Measurements from ENCODE around the gene KCNQ4. TPM values are rescaled to one million over a fixed set of nuclear protein-coding genes. Genes with fewer than 3 reads are reported as not detected.

KCNQ4 gene
- total RNA-seq, 5 donors from 2014 or later (not counting 1 experiment from before 2014, with no cell fraction given) = 0.10 to 0.35 (median 0.26) TPM

- H3K9me3 ChIP-seq = no peaks in the 10 kb centered on the region
- Mint-ChIP-seq H3K27ac (peak overlapping the region; percentile 73 to 86), H3K4me1 (peaks cover 5 to 15% (median 10%) of the 10 kb centered on the region in 3 donors), H3K4me3 (peak overlapping the region; percentile 77 to 83 (median 80)), H3K9me3 (no peaks in the 10 kb centered on the region), H3K27me3 (no peaks in the 10 kb centered on the region), H3K36me3 (no peaks in the 10 kb centered on the region)
- CTCF ChIA-PET = interaction anchor here in 1 of 2 donors (0.6 kb wide), 1 partner anchor 13 kb away, joined by 3 read pairs; no protein-coding TSS in a partner anchor
- peaks cover 0 to 25% of the 10 kb centered on the region in 2 experiments for H3K4me1 ChIP-seq (ENCODE audit: control insufficient read depth in 1 of 2, extremely low read depth in 1 of 2, insufficient read depth in 2 of 2, low read length in 2 of 2)
- peak overlapping the region; percentile 62 to 69 for H3K4me3 ChIP-seq (ENCODE audit: control insufficient read depth in 1 of 2, extremely low read depth in 1 of 2, low read length in 1 of 2)
- peak overlapping the region; percentile 44 for H3K27ac ChIP-seq (ENCODE audit: low read length)
- ATAC-seq (replicated peaks in 1 of 4) (peak in 2 of 4 experiments; percentile 60 to 66), DNase-seq (peak in 3 of 35 experiments; percentile 14 to 39 (median 20))
- POLR2A ChIA-PET = no interaction called here
- H3K36me3 ChIP-seq (ENCODE audit: control insufficient read depth in 2 of 2, extremely low read depth in 1 of 2, insufficient read depth in 1 of 2, low read length in 1 of 2) = no peaks in the 10 kb centered on the region
- WGBS (ENCODE audit: insufficient coverage) = 44% methylated on average over 19 of the region's 19 CpGs
- H3K27me3 ChIP-seq (replicated peaks in 1 of 2; ENCODE audit: control insufficient read depth in 2 of 2, extremely low read depth in 1 of 2, insufficient read depth in 2 of 2, low read length in 1 of 2) = peaks cover 0 to 4% of the 10 kb centered on the region in 2 experiments
Measured at GRCh38 chr1:40817791-40818263, 34.2 kb downstream of the KCNQ4 start.

DNA sequence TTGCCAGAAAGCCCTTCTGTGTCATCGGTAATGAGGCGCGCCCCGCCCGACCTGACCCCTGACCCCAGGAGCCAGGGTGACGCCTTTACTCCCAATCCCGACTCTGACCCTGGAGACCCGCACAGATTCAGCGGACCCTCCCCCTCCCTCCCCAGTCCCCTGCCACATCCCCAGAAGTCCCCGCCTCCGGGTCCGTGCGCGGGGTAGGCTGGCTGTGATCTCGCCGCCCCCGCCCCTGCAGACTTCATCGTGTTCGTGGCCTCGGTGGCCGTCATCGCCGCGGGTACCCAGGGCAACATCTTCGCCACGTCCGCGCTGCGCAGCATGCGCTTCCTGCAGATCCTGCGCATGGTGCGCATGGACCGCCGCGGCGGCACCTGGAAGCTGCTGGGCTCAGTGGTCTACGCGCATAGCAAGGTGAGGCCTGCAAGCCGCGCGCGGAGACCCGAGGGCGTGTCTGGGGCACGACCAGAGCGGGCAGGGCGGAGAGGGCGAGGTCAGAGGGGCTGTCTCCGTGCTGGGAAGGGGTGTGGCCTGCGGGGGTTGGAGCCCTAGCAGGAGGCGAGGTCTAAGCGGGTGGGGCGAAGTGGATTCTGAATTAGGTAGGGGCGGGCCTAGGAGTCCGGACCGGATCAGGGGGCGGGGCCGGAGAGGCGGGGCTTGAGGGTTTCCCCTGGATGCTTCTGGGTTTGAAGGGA, 34.8 kb downstream of the KCNQ4 start:
- WGBS (ENCODE audit: insufficient coverage) = under 1% methylated on average over 53 of the region's 59 CpGs
- peak; percentile 93 to 97 (median 95) for ATAC-seq (replicated peaks in 1 of 4)
- Mint-ChIP-seq H3K36me3 (no peaks in the 10 kb centered on the region), H3K4me3 (peak overlapping the region; percentile 77 to 83 (median 80)), H3K4me1 (peaks cover 5 to 15% (median 10%) of the 10 kb centered on the region in 3 donors), H3K9me3 (no peaks in the 10 kb centered on the region), H3K27me3 (no peaks in the 10 kb centered on the region), H3K27ac (peak overlapping the region; percentile 73 to 86)
- Histone ChIP-seq H3K27ac (ENCODE audit: low read length) (peak overlapping the region; percentile 44), H3K4me3 (ENCODE audit: control insufficient read depth in 1 of 2, extremely low read depth in 1 of 2, low read length in 1 of 2) (peak overlapping the region; percentile 62 to 69), H3K27me3 (replicated peaks in 1 of 2; ENCODE audit: control insufficient read depth in 2 of 2, extremely low read depth in 1 of 2, insufficient read depth in 2 of 2, low read length in 1 of 2) (peaks cover 0 to 4% of the 10 kb centered on the region in 2 experiments), H3K36me3 (ENCODE audit: control insufficient read depth in 2 of 2, extremely low read depth in 1 of 2, insufficient read depth in 1 of 2, low read length in 1 of 2) (no peaks in the 10 kb centered on the region), H3K9me3 (no peaks in the 10 kb centered on the region), H3K4me1 (ENCODE audit: control insufficient read depth in 1 of 2, extremely low read depth in 1 of 2, insufficient read depth in 2 of 2, low read length in 2 of 2) (peaks cover 0 to 25% of the 10 kb centered on the region in 2 experiments)
- peak; percentile 70 to 92 (median 83) for DNase-seq
- ChIA-PET CTCF (no interaction called here), POLR2A (no interaction called here)

DNA sequence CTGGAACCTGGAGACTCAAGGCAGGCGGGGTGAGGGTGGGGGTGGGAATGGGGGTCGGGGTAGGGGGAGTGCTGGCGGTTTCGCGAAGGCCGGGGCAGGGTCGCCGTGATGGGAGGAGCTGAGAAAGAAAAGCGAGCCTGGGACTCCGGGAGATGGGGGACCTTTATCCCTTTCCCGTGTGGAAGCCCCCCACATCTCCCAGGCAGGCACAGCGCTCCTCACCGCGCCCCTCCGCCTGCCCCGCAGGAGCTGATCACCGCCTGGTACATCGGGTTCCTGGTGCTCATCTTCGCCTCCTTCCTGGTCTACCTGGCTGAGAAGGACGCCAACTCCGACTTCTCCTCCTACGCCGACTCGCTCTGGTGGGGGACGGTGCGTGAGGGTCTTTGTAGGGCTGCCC, 35.5 kb downstream of the KCNQ4 start:
- 75% methylated on average over 19 of the region's 26 CpGs for WGBS (ENCODE audit: insufficient coverage)
- Mint-ChIP-seq H3K36me3 (no peaks in the 10 kb centered on the region), H3K9me3 (no peaks in the 10 kb centered on the region), H3K27me3 (no peaks in the 10 kb centered on the region), H3K27ac (peak overlapping the region; percentile 15 to 22), H3K4me3 (peak overlapping the region; percentile 46 to 77 (median 66)), H3K4me1 (peaks cover 5 to 15% (median 10%) of the 10 kb centered on the region in 3 donors)
- no peak for DNase-seq
- ChIA-PET POLR2A (interaction anchor here in 1 of 2 donors (0.7 kb wide), 1 partner anchor 572 kb away, joined by 5 read pairs; no protein-coding TSS in a partner anchor), CTCF (no interaction called here)
- Histone ChIP-seq H3K4me3 (ENCODE audit: control insufficient read depth in 1 of 2, extremely low read depth in 1 of 2, low read length in 1 of 2) (peak overlapping the region in 1 of 2 donors; percentile 69), H3K27ac (ENCODE audit: low read length) (no peak overlapping the region), H3K36me3 (ENCODE audit: control insufficient read depth in 2 of 2, extremely low read depth in 1 of 2, insufficient read depth in 1 of 2, low read length in 1 of 2) (no peaks in the 10 kb centered on the region), H3K27me3 (replicated peaks in 1 of 2; ENCODE audit: control insufficient read depth in 2 of 2, extremely low read depth in 1 of 2, insufficient read depth in 2 of 2, low read length in 1 of 2) (peaks cover 0 to 4% of the 10 kb centered on the region in 2 experiments), H3K4me1 (ENCODE audit: control insufficient read depth in 1 of 2, extremely low read depth in 1 of 2, insufficient read depth in 2 of 2, low read length in 2 of 2) (peaks cover 0 to 25% of the 10 kb centered on the region in 2 experiments), H3K9me3 (no peaks in the 10 kb centered on the region)
- ATAC-seq (replicated peaks in 1 of 4) = no peak

GRCh38 chr1:40820251-40820797, 36.7 kb downstream of the KCNQ4 start:
- DNase-seq = no peak
- Histone ChIP-seq H3K4me1 (ENCODE audit: control insufficient read depth in 1 of 2, extremely low read depth in 1 of 2, insufficient read depth in 2 of 2, low read length in 2 of 2) (peaks cover 0 to 29% of the 10 kb centered on the region in 2 experiments), H3K27ac (ENCODE audit: low read length) (no peak overlapping the region), H3K27me3 (replicated peaks in 1 of 2; ENCODE audit: control insufficient read depth in 2 of 2, extremely low read depth in 1 of 2, insufficient read depth in 2 of 2, low read length in 1 of 2) (peaks cover 0 to 4% of the 10 kb centered on the region in 2 experiments), H3K36me3 (ENCODE audit: control insufficient read depth in 2 of 2, extremely low read depth in 1 of 2, insufficient read depth in 1 of 2, low read length in 1 of 2) (no peaks in the 10 kb centered on the region), H3K4me3 (ENCODE audit: control insufficient read depth in 1 of 2, extremely low read depth in 1 of 2, low read length in 1 of 2) (no peak overlapping the region), H3K9me3 (no peaks in the 10 kb centered on the region)
- Mint-ChIP-seq H3K27me3 (no peaks in the 10 kb centered on the region), H3K4me1 (peaks cover 11 to 25% (median 18%) of the 10 kb centered on the region in 3 donors), H3K36me3 (no peaks in the 10 kb centered on the region), H3K4me3 (no peak overlapping the region), H3K9me3 (no peaks in the 10 kb centered on the region), H3K27ac (peak overlapping the region in 1 of 2 donors; percentile 49)
- ChIA-PET CTCF (interaction anchor here in 1 of 2 donors (0.5 to 0.9 kb wide), 2 partner anchors 386 to 1195 kb away, joined by 3 read pairs; no protein-coding TSS in a partner anchor), POLR2A (no interaction called here)
- 92% methylated on average over 2 of the region's 3 CpGs for WGBS (ENCODE audit: insufficient coverage)
- ATAC-seq (replicated peaks in 1 of 4) = no peak

DNA sequence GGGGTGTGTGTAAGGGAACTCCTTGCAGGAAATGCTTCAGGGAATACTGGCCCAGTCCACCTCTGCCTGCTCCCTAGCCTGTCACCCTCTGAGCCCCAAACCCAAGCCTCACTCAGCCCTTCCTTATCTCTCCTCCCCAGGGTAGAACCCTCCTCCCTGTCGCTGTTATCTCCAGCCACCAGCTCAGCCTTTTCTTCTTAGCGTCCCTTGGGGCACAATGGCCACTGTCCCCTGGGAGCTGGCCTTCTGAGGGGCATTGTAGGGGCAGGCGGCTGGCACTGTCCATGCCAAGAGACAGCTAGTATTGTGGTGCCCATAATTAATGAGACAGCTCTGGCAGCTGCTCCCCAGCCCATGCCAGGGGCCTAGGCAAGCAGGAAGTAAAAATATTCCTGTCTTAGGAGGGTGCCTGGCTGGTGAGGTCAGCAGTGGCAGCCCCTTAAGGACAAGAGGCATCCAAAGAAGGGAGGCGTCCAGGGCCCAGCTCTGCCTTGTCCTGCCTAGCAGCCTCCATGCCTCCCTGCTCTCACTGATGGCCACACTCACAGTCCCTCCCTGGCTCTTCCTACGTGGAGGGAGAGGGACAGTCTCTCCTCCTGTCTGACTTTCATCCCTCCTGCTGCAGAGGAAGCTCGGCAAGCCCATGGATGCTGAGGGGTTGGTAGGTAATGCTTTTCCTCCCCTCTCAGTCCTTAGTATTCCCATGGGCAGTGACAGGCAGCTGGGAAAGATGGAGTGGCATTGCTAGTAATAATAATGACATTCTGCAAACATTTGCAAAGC, 37.5 kb downstream of the KCNQ4 start:
- peak overlapping the region in 1 of 2 donors; percentile 49 for H3K27ac Mint-ChIP-seq
- no peak for DNase-seq
- no peak overlapping the region for H3K4me3 ChIP-seq (ENCODE audit: control insufficient read depth in 1 of 2, extremely low read depth in 1 of 2, low read length in 1 of 2)
- POLR2A ChIA-PET = no interaction called here
- no peak overlapping the region for H3K4me3 Mint-ChIP-seq
- H3K27ac ChIP-seq (ENCODE audit: low read length) = no peak overlapping the region
- CTCF ChIA-PET = interaction anchor here in 1 of 2 donors (0.5 to 0.9 kb wide), 2 partner anchors 1194 to 1213 kb away, joined by 3 to 4 read pairs; no protein-coding TSS in a partner anchor
- ATAC-seq (replicated peaks in 1 of 4) = no peak
- H3K27me3 Mint-ChIP-seq = no peaks in the 10 kb centered on the region
- H3K36me3 ChIP-seq (ENCODE audit: control insufficient read depth in 2 of 2, extremely low read depth in 1 of 2, insufficient read depth in 1 of 2, low read length in 1 of 2) = no peaks in the 10 kb centered on the region
- H3K4me1 ChIP-seq (ENCODE audit: control insufficient read depth in 1 of 2, extremely low read depth in 1 of 2, insufficient read depth in 2 of 2, low read length in 2 of 2) = peaks cover 0 to 37% of the 10 kb centered on the region in 2 experiments
- H3K27me3 ChIP-seq (replicated peaks in 1 of 2; ENCODE audit: control insufficient read depth in 2 of 2, extremely low read depth in 1 of 2, insufficient read depth in 2 of 2, low read length in 1 of 2) = peaks cover 0 to 4% of the 10 kb centered on the region in 2 experiments
- peaks cover 19 to 32% (median 21%) of the 10 kb centered on the region in 3 donors for H3K4me1 Mint-ChIP-seq
- H3K9me3 Mint-ChIP-seq = no peaks in the 10 kb centered on the region
- H3K36me3 Mint-ChIP-seq = no peaks in the 10 kb centered on the region
- 86% methylated on average over 3 of the region's 6 CpGs for WGBS (ENCODE audit: insufficient coverage)
- no peaks in the 10 kb centered on the region for H3K9me3 ChIP-seq

GRCh38 chr1:40822890-40823289, 39.3 kb downstream of the KCNQ4 start:
- Histone ChIP-seq H3K4me1 (ENCODE audit: control insufficient read depth in 1 of 2, extremely low read depth in 1 of 2, insufficient read depth in 2 of 2, low read length in 2 of 2) (peaks cover 0 to 30% of the 10 kb centered on the region in 2 experiments), H3K27ac (ENCODE audit: low read length) (no peak overlapping the region), H3K27me3 (replicated peaks in 1 of 2; ENCODE audit: control insufficient read depth in 2 of 2, extremely low read depth in 1 of 2, insufficient read depth in 2 of 2, low read length in 1 of 2) (peaks cover 0 to 4% of the 10 kb centered on the region in 2 experiments), H3K36me3 (ENCODE audit: control insufficient read depth in 2 of 2, extremely low read depth in 1 of 2, insufficient read depth in 1 of 2, low read length in 1 of 2) (no peaks in the 10 kb centered on the region), H3K4me3 (ENCODE audit: control insufficient read depth in 1 of 2, extremely low read depth in 1 of 2, low read length in 1 of 2) (no peak overlapping the region), H3K9me3 (no peaks in the 10 kb centered on the region)
- Mint-ChIP-seq H3K4me3 (no peak overlapping the region), H3K9me3 (no peaks in the 10 kb centered on the region), H3K4me1 (peaks cover 22 to 36% (median 22%) of the 10 kb centered on the region in 3 donors), H3K36me3 (no peaks in the 10 kb centered on the region), H3K27ac (no peak overlapping the region), H3K27me3 (no peaks in the 10 kb centered on the region)
- 89% methylated on average over 9 of the region's 12 CpGs for WGBS (ENCODE audit: insufficient coverage)
- POLR2A ChIA-PET = no interaction called here
- no peak for DNase-seq
- CTCF ChIA-PET = no interaction called here
- no peak for ATAC-seq (replicated peaks in 1 of 4)

Data from T-cell (primary cell).